A673 (cell line): ENCODE data around the gene DCAF17. TPM values are rescaled to one million over a fixed set of nuclear protein-coding genes. Genes with fewer than 3 reads are reported as not detected.
"Not testable (repeated sequence)": the region's sequence is repeated elsewhere in the genome, so short reads cannot be mapped to it uniquely, and the experiment has no call there.

Source experiments
- BruUV-seq: library from RNA; stranded (reverse); fragments of 400-500 nt; replicated peaks from 2 replicates; lab custom pipeline; 2021; lab: Mats Ljungman, UMichigan
- CTCF ChIA-PET: fragments of 300-600 bp; sonication (Branson Sonifier 250); formaldehyde crosslinking; loops from one replicate; lab custom pipeline; 2022; ENCODE audit warnings: antibody characterized with exemption; lab: Charles Lee
- POLR2A ChIA-PET: fragments of 300-600 bp; sonication (Branson Sonifier 250); formaldehyde crosslinking; loops from one replicate; lab custom pipeline; 2022; ENCODE audit warnings: antibody characterized with exemption; ENCODE audit not compliant: low non-redundant PET; lab: Charles Lee
- DNase-seq: peaks from one replicate; pipeline ENCODE4 v3.0.0-alpha.2; 2015; ENCODE audit warnings: low spot score
- H3K27ac ChIP-seq: fragments of 200-600 bp; sonication (generic); 2 replicates; pipeline ENCODE4 v1.5.1; 2016; ENCODE audit warnings: mixed run types, low read depth, mild to moderate bottlenecking, mixed read lengths, antibody characterized with exemption, low read length; ENCODE audit not compliant: poor library complexity, severe bottlenecking
- H3K27me3 ChIP-seq: fragments of 200-600 bp; sonication (generic); replicated peaks from 2 replicates; pipeline ENCODE4 v1.6.1; 2017; ENCODE audit warnings: mixed run types, low read depth, mild to moderate bottlenecking, mixed read lengths, antibody characterized with exemption, low read length; ENCODE audit not compliant: insufficient read depth, poor library complexity
- H3K36me3 ChIP-seq: fragments of 200-600 bp; sonication (generic); 2 replicates; pipeline ENCODE4 v1.6.1; 2016; ENCODE audit warnings: mixed run types, mild to moderate bottlenecking, mixed read lengths, antibody characterized with exemption, low read length; ENCODE audit not compliant: insufficient read depth, poor library complexity, severe bottlenecking
- H3K4me1 ChIP-seq: fragments of 200-600 bp; sonication (generic); 2 replicates; pipeline ENCODE4 v1.6.1; 2017; ENCODE audit warnings: mixed run types, mild to moderate bottlenecking, mixed read lengths, antibody characterized with exemption, low read length; ENCODE audit not compliant: insufficient read depth, poor library complexity, severe bottlenecking
- H3K4me3 ChIP-seq: fragments of 200-600 bp; sonication (generic); 2 replicates; pipeline ENCODE4 v1.5.1; 2016; ENCODE audit warnings: low read depth, mixed run types, mild to moderate bottlenecking, mixed read lengths, low read length; ENCODE audit not compliant: poor library complexity, severe bottlenecking
- H3K9me3 ChIP-seq: fragments of 200-600 bp; sonication (generic); 2 replicates; pipeline ENCODE4 v1.6.1; 2016; ENCODE audit warnings: mixed run types, low read depth, mild to moderate bottlenecking, mixed read lengths, antibody characterized with exemption, low read length; ENCODE audit not compliant: poor library complexity, severe bottlenecking
- EZH2 ChIP-seq: fragments of 200-600 bp; sonication (generic); IDR thresholded peaks from 2 replicates; pipeline ENCODE4 v1.6.1; 2017; ENCODE audit warnings: borderline replicate concordance, low read depth, mild to moderate bottlenecking, mixed read lengths, antibody characterized with exemption, low read length; ENCODE audit not compliant: poor library complexity, severe bottlenecking
- intact Hi-C: fragments of 100-400 bp; cut with micrococcal nuclease; formaldehyde crosslinking; loops from one replicate; pipeline ENCODE4 v1.10.0; 2022; ENCODE audit not compliant: unreplicated experiment
- total RNA-seq: library from RNA; stranded (reverse); gene quantifications from 2 replicates; pipeline ENCODE4 v1.2.3, GENCODE V29; 2021
- TF ChIP-seq, protein P1 (sequence below): fragments of 300-800, 200-600 bp; sonication (generic); conservative IDR thresholded peaks from 2 replicates; pipeline ENCODE4 v1.5.1; 2017; ENCODE audit warnings: low read depth, mild to moderate bottlenecking, antibody characterized with exemption, low read length, moderate library complexity, mixed read lengths

DCAF17 gene
- total RNA-seq, 1 experiment from 2014 or later, result 25.0 TPM

DNA sequence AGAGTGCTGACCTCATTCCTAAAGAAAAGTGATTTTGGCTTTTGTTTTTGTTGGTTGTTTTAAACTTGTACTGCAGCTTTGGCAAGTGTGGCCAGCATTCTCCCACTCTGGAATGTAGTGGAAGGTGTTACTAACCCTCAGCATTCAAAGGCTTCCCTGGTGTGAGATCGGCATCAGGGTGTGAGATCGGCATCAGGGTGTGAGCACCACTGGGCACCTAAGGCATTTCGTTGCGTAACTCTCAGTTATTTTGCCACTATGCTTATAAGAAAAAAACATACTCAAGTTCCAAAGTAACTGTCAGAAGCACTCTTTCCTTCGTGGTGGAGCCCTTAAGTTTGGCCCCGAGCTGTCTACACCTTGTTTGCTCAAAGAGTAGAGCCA is 90.0 kb downstream of the DCAF17 start:
- ChIA-PET CTCF (no interaction called here), POLR2A (no interaction called here)
- no peak overlapping the region for H3K27ac ChIP-seq
- no peak for TF ChIP-seq EZH2
- TF ChIP-seq, protein P1, sequence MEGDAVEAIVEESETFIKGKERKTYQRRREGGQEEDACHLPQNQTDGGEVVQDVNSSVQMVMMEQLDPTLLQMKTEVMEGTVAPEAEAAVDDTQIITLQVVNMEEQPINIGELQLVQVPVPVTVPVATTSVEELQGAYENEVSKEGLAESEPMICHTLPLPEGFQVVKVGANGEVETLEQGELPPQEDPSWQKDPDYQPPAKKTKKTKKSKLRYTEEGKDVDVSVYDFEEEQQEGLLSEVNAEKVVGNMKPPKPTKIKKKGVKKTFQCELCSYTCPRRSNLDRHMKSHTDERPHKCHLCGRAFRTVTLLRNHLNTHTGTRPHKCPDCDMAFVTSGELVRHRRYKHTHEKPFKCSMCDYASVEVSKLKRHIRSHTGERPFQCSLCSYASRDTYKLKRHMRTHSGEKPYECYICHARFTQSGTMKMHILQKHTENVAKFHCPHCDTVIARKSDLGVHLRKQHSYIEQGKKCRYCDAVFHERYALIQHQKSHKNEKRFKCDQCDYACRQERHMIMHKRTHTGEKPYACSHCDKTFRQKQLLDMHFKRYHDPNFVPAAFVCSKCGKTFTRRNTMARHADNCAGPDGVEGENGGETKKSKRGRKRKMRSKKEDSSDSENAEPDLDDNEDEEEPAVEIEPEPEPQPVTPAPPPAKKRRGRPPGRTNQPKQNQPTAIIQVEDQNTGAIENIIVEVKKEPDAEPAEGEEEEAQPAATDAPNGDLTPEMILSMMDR, result no peak
- no peaks in the 10 kb centered on the region for H3K4me1 ChIP-seq
- H3K4me3 ChIP-seq, result peak overlapping the region; percentile 66
- no TSS peak for BruUV-seq
- intact Hi-C loops, result no loop called here
- DNase-seq, result no peak
- H3K27me3 ChIP-seq, result no peaks in the 10 kb centered on the region
- no peaks in the 10 kb centered on the region for H3K9me3 ChIP-seq
- H3K36me3 ChIP-seq, result no peaks in the 10 kb centered on the region

DNA sequence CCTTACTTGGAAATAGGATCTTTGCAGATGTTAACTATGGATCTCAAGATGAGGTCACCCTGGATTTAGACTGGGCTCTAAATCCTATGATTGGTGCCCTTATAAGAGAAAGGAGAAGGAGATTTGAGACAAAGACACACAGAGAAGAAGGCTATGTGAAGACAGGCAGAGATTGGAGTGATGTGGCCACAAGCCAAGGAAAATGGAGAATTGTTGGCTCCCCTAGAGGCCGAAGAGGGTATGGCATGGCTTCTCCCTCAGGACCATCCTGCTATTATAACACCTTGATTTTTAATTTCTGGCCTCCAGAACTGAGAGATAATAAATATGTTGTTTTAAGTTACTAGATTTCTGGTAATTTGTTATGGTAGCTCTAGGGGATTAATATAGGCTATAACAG is 95.9 kb downstream of the DCAF17 start:
- CTCF ChIA-PET, result no interaction called here
- intact Hi-C loops, result no loop called here
- TF ChIP-seq, protein P1, result peak; percentile 59
- TF ChIP-seq EZH2, result no peak

DNA sequence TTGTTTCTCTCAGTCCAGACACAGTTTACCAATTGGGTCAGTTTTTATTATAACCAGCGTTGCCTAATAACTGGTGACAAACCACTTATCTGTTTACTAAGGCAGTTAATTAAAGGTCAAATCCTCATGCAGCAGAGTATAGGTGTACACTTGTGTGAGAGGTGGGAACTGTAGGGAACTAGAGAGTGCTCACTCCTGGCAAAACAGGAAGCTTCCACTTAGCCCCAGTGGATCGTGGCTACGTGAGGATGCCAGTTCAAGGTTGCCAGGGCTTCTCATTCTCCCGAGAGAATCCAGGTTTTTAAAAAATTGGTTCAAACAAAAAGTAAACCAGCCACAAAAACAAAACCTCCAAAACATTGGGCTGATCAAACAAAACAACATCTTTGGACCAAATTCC is 96.4 kb downstream of the DCAF17 start:
- H3K36me3 ChIP-seq, result no peaks in the 10 kb centered on the region
- no peak for DNase-seq
- no peak overlapping the region for H3K27ac ChIP-seq
- CTCF ChIA-PET, result no interaction called here
- POLR2A ChIA-PET, result no interaction called here
- TF ChIP-seq, protein P1, result no peak
- TF ChIP-seq EZH2, result no peak
- BruUV-seq, result no TSS peak
- no peaks in the 10 kb centered on the region for H3K4me1 ChIP-seq
- H3K4me3 ChIP-seq, result no peak overlapping the region
- H3K9me3 ChIP-seq, result peaks cover 5% of the 10 kb centered on the region
- intact Hi-C loops, result no loop called here
- H3K27me3 ChIP-seq, result no peaks in the 10 kb centered on the region

More for the DNA sequence above, 95.9 kb downstream of the DCAF17 start:
- H3K36me3 ChIP-seq, result no peaks in the 10 kb centered on the region
- H3K9me3 ChIP-seq, result peaks cover 5% of the 10 kb centered on the region
- no peaks in the 10 kb centered on the region for H3K4me1 ChIP-seq
- DNase-seq, result peak; percentile 37
- no peak overlapping the region for H3K4me3 ChIP-seq
- H3K27me3 ChIP-seq, result no peaks in the 10 kb centered on the region
- BruUV-seq, result no TSS peak
- POLR2A ChIA-PET, result no interaction called here
- no peak overlapping the region for H3K27ac ChIP-seq

DNA sequence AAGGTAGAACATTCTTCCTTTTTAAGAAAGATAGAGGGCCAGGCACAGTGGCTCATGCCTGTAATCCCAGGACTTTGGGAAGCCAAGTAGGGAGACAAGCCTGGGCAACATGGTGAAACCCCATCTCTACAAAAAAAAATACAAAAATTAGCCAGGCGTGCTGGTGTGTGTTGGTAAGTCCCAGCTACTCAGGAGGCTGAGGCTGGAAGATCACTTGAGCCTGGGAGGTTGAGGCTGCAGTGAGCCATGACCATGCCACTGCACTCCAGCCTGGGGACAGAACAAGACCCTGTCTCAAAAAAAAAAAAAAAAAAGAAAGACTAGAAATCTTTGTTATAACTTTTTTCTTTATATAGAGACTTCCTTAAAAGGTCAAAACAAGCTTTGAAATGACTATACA is 96.8 kb downstream of the DCAF17 start:
- H3K4me1 ChIP-seq, DNase-seq, H3K36me3 ChIP-seq, H3K4me3 ChIP-seq, BruUV-seq, POLR2A ChIA-PET, H3K27ac ChIP-seq, H3K9me3 ChIP-seq, CTCF ChIA-PET, H3K27me3 ChIP-seq, intact Hi-C loops: not testable (repeated sequence)
